Measurements from ENCODE around the gene MBNL1. TPM values are rescaled to one million over a fixed set of nuclear protein-coding genes. Genes with fewer than 3 reads are reported as not detected.
A peak's percentile ranks its signal among the peaks of the same experiment; 100 is the strongest.

MBNL1 gene
- total RNA-seq, 2 donors from 2014 or later, result 199 to 327 TPM

- H3K4me1 ChIP-seq, result peaks cover 0 to 68% of the 10 kb centered on the region in 2 donors
- no peaks in the 10 kb centered on the region for H3K27me3 ChIP-seq
Observed at GRCh38 chr3:152314677-152315353, 46.1 kb downstream of the MBNL1 start.

GRCh38 chr3:152315623-152316022, 46.9 kb downstream of the MBNL1 start:
- no peak overlapping the region for H3K4me3 ChIP-seq
- no peak for TF ChIP-seq CTCF (IDR thresholded peaks at IDR 0.05)
- peaks cover 0 to 68% of the 10 kb centered on the region in 2 donors for H3K4me1 ChIP-seq
- H3K36me3 ChIP-seq, result no peaks in the 10 kb centered on the region
- H3K27me3 ChIP-seq, result no peaks in the 10 kb centered on the region
- peak overlapping the region; percentile 61 to 68 for H3K27ac ChIP-seq
- no peaks in the 10 kb centered on the region for H3K9me3 ChIP-seq
- DNase-seq (ENCODE audit: low spot score), result no peak

More at GRCh38 chr3:152314677-152315353, 46.1 kb downstream of the MBNL1 start:
- H3K36me3 ChIP-seq, result no peaks in the 10 kb centered on the region
- no peaks in the 10 kb centered on the region for H3K9me3 ChIP-seq
- no peak overlapping the region for H3K4me3 ChIP-seq
- peak overlapping the region; percentile 61 to 68 for H3K27ac ChIP-seq
- DNase-seq (ENCODE audit: low spot score), result no peak
- TF ChIP-seq CTCF (IDR thresholded peaks at IDR 0.05), result no peak

- DNase-seq (ENCODE audit: low spot score), result no peak
- H3K36me3 ChIP-seq, result no peaks in the 10 kb centered on the region
- no peak overlapping the region for H3K4me3 ChIP-seq
- no peak for TF ChIP-seq CTCF (IDR thresholded peaks at IDR 0.05)
- no peaks in the 10 kb centered on the region for H3K9me3 ChIP-seq
- peak overlapping the region; percentile 61 to 68 for H3K27ac ChIP-seq
- peaks cover 0 to 75% of the 10 kb centered on the region in 2 donors for H3K4me1 ChIP-seq
- no peaks in the 10 kb centered on the region for H3K27me3 ChIP-seq
Observed at GRCh38 chr3:152316318-152316717, 47.6 kb downstream of the MBNL1 start.

GRCh38 chr3:152317184-152317583, 48.5 kb downstream of the MBNL1 start:
- H3K36me3 ChIP-seq, result no peaks in the 10 kb centered on the region
- H3K4me3 ChIP-seq, result no peak overlapping the region
- peaks cover 0 to 81% of the 10 kb centered on the region in 2 donors for H3K4me1 ChIP-seq
- TF ChIP-seq CTCF (IDR thresholded peaks at IDR 0.05), result no peak
- peak overlapping the region; percentile 61 to 68 for H3K27ac ChIP-seq
- no peaks in the 10 kb centered on the region for H3K27me3 ChIP-seq
- H3K9me3 ChIP-seq, result no peaks in the 10 kb centered on the region
- no peak for DNase-seq (ENCODE audit: low spot score)

- H3K4me1 ChIP-seq, result peaks cover 0 to 89% of the 10 kb centered on the region in 2 donors
- no peak overlapping the region for H3K4me3 ChIP-seq
- H3K27ac ChIP-seq, result peak overlapping the region; percentile 61 to 68
- no peaks in the 10 kb centered on the region for H3K9me3 ChIP-seq
- no peak for TF ChIP-seq CTCF (IDR thresholded peaks at IDR 0.05)
- H3K27me3 ChIP-seq, result no peaks in the 10 kb centered on the region
- DNase-seq (ENCODE audit: low spot score), result no peak
- H3K36me3 ChIP-seq, result no peaks in the 10 kb centered on the region
Observed at GRCh38 chr3:152317956-152318355, 49.2 kb downstream of the MBNL1 start.

- Histone ChIP-seq H3K27ac (peak overlapping the region; percentile 4 to 76), H3K36me3 (no peaks in the 10 kb centered on the region), H3K4me3 (no peak overlapping the region), H3K27me3 (no peaks in the 10 kb centered on the region), H3K9me3 (no peaks in the 10 kb centered on the region), H3K4me1 (peaks cover 0 to 95% of the 10 kb centered on the region in 2 donors)
- DNase-seq (ENCODE audit: low spot score), result no peak
- TF ChIP-seq CTCF (IDR thresholded peaks at IDR 0.05), result no peak
Observed at GRCh38 chr3:152318512-152318911, 49.8 kb downstream of the MBNL1 start.

Measured in right atrium auricular region (tissue), 2 donors.